Measurements from ENCODE around the gene ITGA2.
A peak's percentile ranks its signal among the peaks of the same experiment; 100 is the strongest.

ITGA2 gene

DNA sequence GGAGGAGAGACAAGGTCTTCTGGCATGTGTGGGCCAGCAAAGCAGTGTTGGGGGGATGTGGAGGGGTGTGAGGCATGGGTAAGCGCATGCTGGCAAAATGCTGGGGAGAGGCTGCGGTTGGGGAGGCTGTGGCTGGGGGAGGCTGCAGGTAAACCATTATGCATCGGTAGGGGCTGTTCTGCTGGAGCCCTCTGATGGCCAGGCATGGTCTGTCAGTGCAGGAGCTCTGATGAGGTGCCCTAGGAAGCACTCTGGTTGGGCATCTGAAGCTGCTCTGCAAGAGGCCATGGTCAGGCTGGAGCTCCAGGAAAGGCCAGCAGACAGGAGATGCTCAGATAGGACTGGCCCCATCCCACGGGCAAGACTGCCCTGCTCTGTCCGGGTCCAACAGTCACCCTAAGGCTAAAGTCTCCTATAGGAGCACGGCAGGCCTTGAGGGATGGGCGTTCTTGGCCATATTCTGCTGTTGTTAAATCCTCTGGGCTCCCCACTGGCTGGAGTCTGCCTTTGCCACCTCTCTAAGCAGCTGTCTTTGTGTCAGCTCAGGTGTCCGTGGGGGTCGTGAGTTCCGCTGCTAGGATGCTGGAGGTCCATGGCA is 28.7 kb downstream of the ITGA2 start:
- FAIRE-seq (no peak), DNase-seq (ENCODE audit: low spot score) (no peak)

- DNase-seq (ENCODE audit: low spot score) (peak; percentile 76), FAIRE-seq (peak; percentile 90)
These were observed 30.2 kb downstream of the ITGA2 start for GRCh38 chr5:53019320-53019719.

GRCh38 chr5:53022930-53023511 is 33.9 kb downstream of the ITGA2 start:
- FAIRE-seq, result no peak
- DNase-seq (ENCODE audit: low spot score), result no peak

DNA sequence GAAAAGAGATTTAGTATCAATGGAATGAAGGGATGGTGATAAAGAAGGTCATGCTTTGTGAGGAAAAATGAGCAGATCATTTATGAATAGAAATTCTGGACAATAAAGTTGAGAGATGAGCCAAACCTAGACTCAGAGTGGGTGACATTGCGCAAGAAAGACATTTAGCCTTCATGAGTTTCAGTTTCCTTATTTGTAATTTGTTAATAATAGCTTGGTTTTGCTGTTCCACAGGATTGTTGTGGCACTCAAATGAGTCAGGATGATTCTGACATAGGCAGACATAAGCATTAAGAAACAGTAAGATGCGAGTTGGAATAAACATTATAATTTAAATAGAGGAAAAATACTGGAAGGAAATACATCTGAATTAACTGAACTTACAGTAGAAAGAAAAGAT is 34.8 kb downstream of the ITGA2 start:
- no peak for DNase-seq (ENCODE audit: low spot score)

DNA sequence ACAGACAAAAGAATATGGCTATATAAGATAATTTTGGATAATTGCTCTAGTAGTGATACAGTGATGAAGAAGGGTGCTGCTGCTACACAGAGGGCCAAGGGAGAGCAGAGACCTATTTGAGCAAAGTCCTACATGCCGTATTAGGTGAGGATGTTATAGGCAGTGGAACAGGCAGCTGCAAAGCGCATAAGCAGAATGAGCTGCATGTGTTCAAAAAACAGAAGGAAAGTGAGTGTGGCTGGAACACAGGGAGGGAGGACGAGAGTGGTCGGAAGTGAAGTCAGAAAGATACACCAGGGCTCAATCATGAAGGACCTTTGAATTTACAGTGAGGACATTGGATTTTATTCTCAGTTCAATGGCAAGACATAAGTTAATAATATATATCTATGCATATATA is 35.4 kb downstream of the ITGA2 start:
- FAIRE-seq, result no peak
- no peak for DNase-seq (ENCODE audit: low spot score)

More for the DNA sequence above, 34.8 kb downstream of the ITGA2 start:
- FAIRE-seq, result no peak

DNA sequence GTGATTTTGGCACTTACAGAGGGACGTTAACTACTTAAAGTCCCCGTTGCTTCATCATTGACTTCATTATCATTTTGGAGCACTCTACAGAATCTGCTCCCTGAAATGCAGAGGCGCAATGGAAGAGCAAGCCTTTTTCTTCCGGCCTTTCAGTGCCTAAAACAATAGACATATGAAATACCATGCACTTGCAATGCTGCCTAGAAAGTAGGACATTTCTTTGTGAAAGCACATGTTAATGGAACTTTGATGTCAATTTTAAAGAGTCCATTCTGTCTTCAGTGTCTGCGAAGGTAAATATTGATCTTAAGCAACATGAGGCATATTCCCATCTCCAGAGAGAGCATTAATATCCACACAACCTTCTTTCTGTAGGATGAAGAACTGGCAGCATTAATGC is 36.3 kb downstream of the ITGA2 start:
- DNase-seq (ENCODE audit: low spot score), result no peak
- no peak for FAIRE-seq

DNA sequence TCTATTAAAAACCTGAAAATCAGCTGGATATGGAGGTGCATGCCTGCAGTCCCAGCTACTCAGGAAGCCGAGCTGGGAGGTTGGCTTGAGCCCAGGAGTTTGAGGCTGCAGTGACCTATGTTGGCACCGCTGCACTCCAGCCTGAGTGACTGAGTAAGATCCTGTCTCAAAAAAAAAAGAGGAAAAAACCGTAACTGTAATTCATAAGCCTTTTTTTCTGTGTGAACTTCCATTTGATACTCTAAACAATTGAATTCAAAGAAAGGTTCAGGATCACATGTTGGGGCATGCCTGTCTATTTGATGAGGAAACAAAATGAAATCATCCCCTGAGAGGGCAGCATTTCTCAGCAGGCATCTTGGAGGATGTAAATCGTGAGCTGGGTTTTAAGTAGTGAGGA is 38.8 kb downstream of the ITGA2 start:
- FAIRE-seq (peak; percentile 13), DNase-seq (ENCODE audit: low spot score) (peak; percentile 32)

GRCh38 chr5:53029608-53030007 is 40.5 kb downstream of the ITGA2 start:
- no peak for DNase-seq (ENCODE audit: low spot score)
- no peak for FAIRE-seq

- no peak for DNase-seq (ENCODE audit: low spot score)
- FAIRE-seq, result no peak
These were observed 41.7 kb downstream of the ITGA2 start for GRCh38 chr5:53030893-53031292.

DNA sequence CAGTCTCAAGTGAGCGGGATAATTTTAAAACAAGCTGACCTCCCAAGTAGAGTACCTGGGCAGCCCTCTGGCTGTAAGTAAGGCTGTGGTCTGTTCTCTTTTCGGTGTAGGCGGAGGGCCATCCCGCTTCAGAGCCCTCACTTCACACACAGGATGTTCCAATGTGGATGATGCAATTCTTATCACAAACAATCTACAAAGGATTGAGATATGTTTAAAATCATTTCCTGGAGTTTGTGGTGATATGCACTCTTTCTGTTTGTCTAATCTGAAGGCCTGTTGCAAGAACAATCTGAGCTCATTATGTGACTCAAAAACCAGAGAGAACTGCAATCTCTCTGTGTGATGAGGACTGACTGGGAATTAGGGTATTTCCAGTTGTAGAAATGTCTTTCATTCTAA is 42.5 kb downstream of the ITGA2 start:
- FAIRE-seq, result no peak

GRCh38 chr5:53032188-53032587 is 43.0 kb downstream of the ITGA2 start:
- FAIRE-seq (no peak), DNase-seq (ENCODE audit: low spot score) (no peak)

More for the DNA sequence above, 42.5 kb downstream of the ITGA2 start:
- DNase-seq (ENCODE audit: low spot score), result peak; percentile 54

- DNase-seq (ENCODE audit: low spot score) (no peak), FAIRE-seq (no peak)
These were observed 45.7 kb downstream of the ITGA2 start for GRCh38 chr5:53034832-53035231.

DNA sequence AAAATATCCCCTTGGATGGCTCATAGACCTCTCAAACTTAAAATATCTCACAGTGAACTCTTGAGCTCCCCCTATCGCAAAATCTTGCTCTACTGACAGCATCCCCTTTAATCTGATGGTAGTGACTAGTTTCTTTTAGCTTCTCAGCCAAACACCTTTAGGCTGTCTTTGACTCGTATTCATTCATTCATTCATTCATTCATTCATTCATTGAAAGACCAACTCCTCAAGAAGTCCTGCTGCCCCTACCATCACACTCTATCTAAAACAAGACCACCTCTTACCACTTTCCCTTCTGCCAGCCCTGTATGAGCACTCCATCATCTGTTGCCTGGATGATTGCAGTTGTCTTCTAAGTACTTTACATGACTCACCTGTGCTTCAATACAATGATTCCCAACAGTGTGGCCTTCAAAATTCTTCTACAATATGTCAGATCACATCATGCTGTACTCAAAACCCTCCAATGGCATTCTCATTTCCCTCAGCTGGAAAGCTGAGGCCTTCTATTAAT is 46.8 kb downstream of the ITGA2 start:
- DNase-seq (ENCODE audit: low spot score) (no peak), FAIRE-seq (no peak)

- DNase-seq (ENCODE audit: low spot score), result peak; percentile 48
- no peak for FAIRE-seq
These were observed 48.1 kb downstream of the ITGA2 start for GRCh38 chr5:53037141-53037859.

DNA sequence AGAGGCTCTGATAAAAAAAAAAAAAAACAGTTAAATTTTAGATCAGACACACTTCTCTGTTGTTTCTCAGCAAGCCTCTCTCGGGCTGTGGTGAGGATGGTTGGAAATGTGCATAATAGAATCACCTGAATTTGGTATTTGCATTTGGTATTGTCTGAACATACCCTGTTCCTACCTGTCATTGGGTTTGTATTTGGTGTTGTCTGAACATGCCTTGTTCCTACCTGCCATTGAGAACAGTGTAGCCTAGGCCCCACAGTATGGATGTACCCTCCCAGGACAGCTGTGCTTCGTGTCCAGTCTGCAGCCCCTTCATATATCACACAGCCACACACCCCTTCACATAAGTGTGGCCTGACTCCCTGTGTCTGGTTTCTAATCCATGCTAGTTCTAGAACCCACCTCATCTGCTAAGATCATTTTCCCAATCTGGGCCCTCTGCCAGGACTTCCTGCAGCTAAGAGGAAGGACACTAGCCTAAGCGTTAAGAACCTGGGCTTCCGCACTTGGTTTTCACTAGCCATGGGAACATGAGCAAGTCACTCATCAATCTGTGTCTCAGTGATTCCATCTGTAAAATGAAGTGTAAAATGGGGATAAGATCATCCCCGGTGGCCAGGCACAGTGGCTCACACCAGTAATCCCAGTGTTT is 49.2 kb downstream of the ITGA2 start:
- no peak for FAIRE-seq

GRCh38 chr5:53039855-53040254 is 50.7 kb downstream of the ITGA2 start:
- DNase-seq (ENCODE audit: low spot score) (no peak), FAIRE-seq (no peak)

More for the DNA sequence above, 49.2 kb downstream of the ITGA2 start:
- DNase-seq (ENCODE audit: low spot score), result no peak

DNA sequence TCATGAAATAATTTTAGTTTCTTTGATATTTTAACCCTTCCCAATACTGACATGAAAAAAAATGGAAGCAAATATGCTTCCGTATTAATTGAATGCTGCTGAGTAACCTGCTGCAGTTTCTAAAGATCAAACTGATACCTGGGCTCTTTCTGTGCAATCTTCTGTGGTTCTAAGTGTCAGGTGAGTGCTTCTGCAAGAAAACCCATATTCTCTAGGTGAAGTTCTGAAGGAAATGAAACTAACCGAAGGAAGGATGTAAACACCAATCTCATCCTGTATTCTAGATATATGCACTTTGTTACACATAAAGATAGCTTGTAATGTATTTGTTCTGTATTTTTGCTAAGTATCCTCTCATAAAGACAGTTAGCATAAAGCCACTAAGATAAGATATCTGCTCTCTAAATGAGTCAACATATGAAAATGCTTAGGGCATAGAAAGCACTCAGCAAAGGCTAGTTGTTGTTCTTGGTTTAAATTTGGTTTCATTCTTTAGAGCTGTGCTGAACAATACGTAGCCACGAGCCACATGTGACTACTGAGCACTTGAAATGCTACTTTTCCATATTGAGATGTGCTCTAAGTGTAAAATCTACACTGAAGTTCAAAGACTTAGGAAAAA is 52.0 kb downstream of the ITGA2 start:
- DNase-seq (ENCODE audit: low spot score) (no peak), FAIRE-seq (no peak)

- DNase-seq (ENCODE audit: low spot score), result no peak
- no peak for FAIRE-seq
These were observed 52.6 kb downstream of the ITGA2 start for GRCh38 chr5:53041740-53042139.

- DNase-seq (ENCODE audit: low spot score) (no peak), FAIRE-seq (no peak)
These were observed 56.1 kb downstream of the ITGA2 start for GRCh38 chr5:53045263-53045662.

DNA sequence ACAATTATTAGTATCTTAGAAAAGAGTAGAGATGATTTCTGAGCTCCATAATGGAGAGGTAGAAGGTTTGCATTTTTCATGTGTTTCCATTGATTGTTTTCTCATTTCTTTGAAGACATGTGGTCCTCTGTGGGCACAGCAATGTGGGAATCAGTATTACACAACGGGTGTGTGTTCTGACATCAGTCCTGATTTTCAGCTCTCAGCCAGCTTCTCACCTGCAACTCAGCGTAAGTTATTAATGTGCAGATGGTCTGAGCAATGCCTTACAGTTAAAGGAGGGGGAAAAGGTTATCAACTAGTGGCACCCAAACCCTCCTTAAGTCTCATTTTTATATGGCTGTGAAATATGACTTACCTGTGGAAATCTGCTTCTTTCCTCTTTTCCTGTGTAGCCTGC is 59.1 kb downstream of the ITGA2 start:
- no peak for DNase-seq (ENCODE audit: low spot score)

GRCh38 chr5:53052499-53052898 is 63.3 kb downstream of the ITGA2 start:
- DNase-seq (ENCODE audit: low spot score) (no peak), FAIRE-seq (no peak)

More for the DNA sequence above, 59.1 kb downstream of the ITGA2 start:
- no peak for FAIRE-seq

- FAIRE-seq (no peak), DNase-seq (ENCODE audit: low spot score) (no peak)
These were observed 64.2 kb downstream of the ITGA2 start for GRCh38 chr5:53053364-53053763.
